Urinary bladder (tissue), 4 donors: Measurements from ENCODE around the gene SLC28A2. TPM values are rescaled to one million over a fixed set of nuclear protein-coding genes. Genes with fewer than 3 reads are reported as not detected.

Experiments
- DNase-seq: peaks from one replicate; pipeline ENCODE4 v3.0.0-alpha.2; 2015; ENCODE audit errors: extremely low spot score
- H3K27ac ChIP-seq: one replicate; pipeline ENCODE4 v1.5.1; 2013; ENCODE audit warnings: low read depth, mild to moderate bottlenecking, moderate library complexity
- H3K36me3 ChIP-seq: one replicate; pipeline ENCODE4 v1.6.1; 2013; ENCODE audit warnings: mild to moderate bottlenecking, moderate library complexity; ENCODE audit not compliant: insufficient read depth
- H3K4me1 ChIP-seq: one replicate; pipeline ENCODE4 v1.6.1; 2013; ENCODE audit warnings: mild to moderate bottlenecking, moderate library complexity; ENCODE audit not compliant: insufficient read depth
- H3K4me3 ChIP-seq: one replicate; pipeline ENCODE4 v1.5.1; 2013; ENCODE audit warnings: low read depth, low read length
- WGBS: extraction: QIAGEN DNeasy Blood & Tissue Kit; methylation state at CpG from one replicate; pipeline ENCODE4 v1.1.7; 2013; 5-methylcytosine and 5-hydroxymethylcytosine counted together
- polyA plus RNA-seq: library from polyadenylated mRNA; stranded (reverse); fragments of 200-250 nt; gene quantifications from one replicate; pipeline ENCODE4 v1.2.3, GENCODE V29; 2013
- total RNA-seq: library from RNA; depleted of rRNA; stranded (reverse); fragments of >200 nt; gene quantifications from one replicate; pipeline ENCODE4 v1.2.3, GENCODE V29; 2014
- donor health status: healthy with polysubstance abuse.
- donor health status: healthy.

SLC28A2 gene
- total RNA-seq (not detected), polyA plus RNA-seq (not detected)

- Histone ChIP-seq H3K4me3 (no peak within 1 kb of the TSS), H3K27ac (no peak within 1 kb of the TSS), H3K36me3 (no peaks in the 10 kb centered on the region), H3K4me1 (no peaks in the 10 kb centered on the region)
- DNase-seq = no peak
- 96% methylated on average over 15 of the region's 15 CpGs for WGBS
Observed at GRCh38 chr15:45251888-45252287, at the start of gene SLC28A2. TSS of gene SLC28A2 (plus strand) at chr15:45252234. CDS start at chr15:45253216, 982 bp downstream.

GRCh38 chr15:45203182-45203581 is 48.9 kb upstream of the SLC28A2 start:
- 59% methylated on average over 4 of the region's 4 CpGs for WGBS
- no peak overlapping the region for H3K27ac ChIP-seq
- no peaks in the 10 kb centered on the region for H3K36me3 ChIP-seq
- DNase-seq = no peak
- no peaks in the 10 kb centered on the region for H3K4me1 ChIP-seq
- H3K4me3 ChIP-seq = no peak overlapping the region

- 1% methylated on average over 2 of the region's 2 CpGs for WGBS
- no peaks in the 10 kb centered on the region for H3K36me3 ChIP-seq
- no peak overlapping the region for H3K4me3 ChIP-seq
- no peak overlapping the region for H3K27ac ChIP-seq
- no peak for DNase-seq
- H3K4me1 ChIP-seq = no peaks in the 10 kb centered on the region
Observed at GRCh38 chr15:45205192-45205591, 46.8 kb upstream of the SLC28A2 start.

GRCh38 chr15:45212493-45212892 is 39.5 kb upstream of the SLC28A2 start:
- no peak overlapping the region for H3K4me3 ChIP-seq
- 78% methylated on average over 1 of the region's 1 CpG for WGBS
- H3K4me1 ChIP-seq = no peaks in the 10 kb centered on the region
- DNase-seq = no peak
- no peak overlapping the region for H3K27ac ChIP-seq
- no peaks in the 10 kb centered on the region for H3K36me3 ChIP-seq

- WGBS = 95% methylated on average over 2 of the region's 2 CpGs
- Histone ChIP-seq H3K27ac (no peak overlapping the region), H3K4me1 (no peaks in the 10 kb centered on the region), H3K36me3 (no peaks in the 10 kb centered on the region), H3K4me3 (no peak overlapping the region)
- no peak for DNase-seq
Observed at GRCh38 chr15:45221053-45221599, 30.9 kb upstream of the SLC28A2 start.

- no peak for DNase-seq
- Histone ChIP-seq H3K4me3 (no peak overlapping the region), H3K36me3 (no peaks in the 10 kb centered on the region), H3K4me1 (no peaks in the 10 kb centered on the region), H3K27ac (no peak overlapping the region)
- WGBS = 87% methylated on average over 4 of the region's 4 CpGs
Observed at GRCh38 chr15:45221967-45222366, 30.1 kb upstream of the SLC28A2 start.

GRCh38 chr15:45224621-45225217 is 27.3 kb upstream of the SLC28A2 start:
- WGBS = 23% methylated on average over 5 of the region's 5 CpGs
- H3K36me3 ChIP-seq = no peaks in the 10 kb centered on the region
- no peak for DNase-seq
- no peaks in the 10 kb centered on the region for H3K4me1 ChIP-seq
- H3K27ac ChIP-seq = no peak overlapping the region
- no peak overlapping the region for H3K4me3 ChIP-seq

GRCh38 chr15:45225506-45226273 is 26.3 kb upstream of the SLC28A2 start:
- Histone ChIP-seq H3K27ac (no peak overlapping the region), H3K4me3 (no peak overlapping the region), H3K36me3 (no peaks in the 10 kb centered on the region), H3K4me1 (no peaks in the 10 kb centered on the region)
- DNase-seq = no peak
- 81% methylated on average over 11 of the region's 11 CpGs for WGBS

- Histone ChIP-seq H3K4me3 (no peak overlapping the region), H3K36me3 (no peaks in the 10 kb centered on the region), H3K4me1 (no peaks in the 10 kb centered on the region), H3K27ac (no peak overlapping the region)
- 67% methylated on average over 5 of the region's 5 CpGs for WGBS
- no peak for DNase-seq
Observed at GRCh38 chr15:45228931-45229330, 23.1 kb upstream of the SLC28A2 start.

GRCh38 chr15:45230245-45230965 is 21.6 kb upstream of the SLC28A2 start:
- DNase-seq = no peak
- H3K36me3 ChIP-seq = no peaks in the 10 kb centered on the region
- H3K4me3 ChIP-seq = no peak overlapping the region
- WGBS = 0% methylated on average over 1 of the region's 1 CpG
- H3K4me1 ChIP-seq = no peaks in the 10 kb centered on the region
- H3K27ac ChIP-seq = no peak overlapping the region

GRCh38 chr15:45231132-45231531 is 20.9 kb upstream of the SLC28A2 start:
- H3K4me3 ChIP-seq = no peak overlapping the region
- no peaks in the 10 kb centered on the region for H3K36me3 ChIP-seq
- DNase-seq = no peak
- 82% methylated on average over 3 of the region's 3 CpGs for WGBS
- H3K27ac ChIP-seq = no peak overlapping the region
- no peaks in the 10 kb centered on the region for H3K4me1 ChIP-seq

- no peak overlapping the region for H3K4me3 ChIP-seq
- WGBS = 71% methylated on average over 4 of the region's 4 CpGs
Observed at GRCh38 chr15:45231864-45232562, 20.0 kb upstream of the SLC28A2 start.

GRCh38 chr15:45234562-45235235 is 17.3 kb upstream of the SLC28A2 start:
- no peaks in the 10 kb centered on the region for H3K36me3 ChIP-seq
- no peak overlapping the region for H3K27ac ChIP-seq
- no peak overlapping the region for H3K4me3 ChIP-seq
- no peaks in the 10 kb centered on the region for H3K4me1 ChIP-seq
- WGBS = 66% methylated on average over 11 of the region's 11 CpGs
- no peak for DNase-seq

More at GRCh38 chr15:45231864-45232562, 20.0 kb upstream of the SLC28A2 start:
- Histone ChIP-seq H3K36me3 (no peaks in the 10 kb centered on the region), H3K4me1 (no peaks in the 10 kb centered on the region), H3K27ac (no peak overlapping the region)
- DNase-seq = no peak
